Adrenal gland (tissue), 12 donors: ENCODE results near the gene HOXA9. TPM values are rescaled to one million over a fixed set of nuclear protein-coding genes. Genes with fewer than 3 reads are reported as not detected.
A peak's percentile ranks its signal among the peaks of the same experiment; 100 is the strongest.

ENCODE experiments used
- DNase-seq, 7 donors: peaks; one replicate each; pipeline ENCODE4 v3.0.0-alpha.2; 2019 to 2020
- H3K27ac ChIP-seq, 5 donors: fragments of 200-600 bp; sonication (generic) in 4 of 5; 1 replicate in 3 of 5; 2 replicates in 2 of 5; pipeline versions ENCODE4 v1.5.1 to v1.8.0; 2016 to 2020; ENCODE audit warnings: mild to moderate bottlenecking in 1 of 5
- H3K27me3 ChIP-seq: fragments of 200-600 bp; 2 replicates; pipeline ENCODE4 v1.8.0; 2021
- H3K36me3 ChIP-seq, 2 donors: fragments of 200-600 bp; replicated peaks in 1 of 2; 1 replicate in 1 of 2; 2 replicates in 1 of 2; pipeline versions ENCODE4 v1.5.1 to v1.8.0; 2018 to 2022
- H3K4me1 ChIP-seq, 2 donors: fragments of 200-600 bp; replicated peaks in 1 of 2; 1 replicate in 1 of 2; 2 replicates in 1 of 2; pipeline versions ENCODE4 v1.5.1 to v1.8.0; 2018 to 2021
- H3K4me3 ChIP-seq, 4 donors: fragments of 200-600 bp; sonication (generic) in 3 of 4; one replicate each; pipeline ENCODE4 v1.5.1; 2016 to 2018
- H3K9me3 ChIP-seq, 3 donors: fragments of 200-600 bp; sonication (generic) in 1 of 3; replicated peaks in 1 of 3; 1 replicate in 2 of 3; 2 replicates in 1 of 3; pipeline versions ENCODE4 v1.5.1 to v1.8.0; 2016 to 2021
- POLR2A ChIP-seq, 2 donors: fragments of 450-650 bp; IDR thresholded peaks; one replicate each; pipeline ENCODE4 v1.6.1; 2017; ENCODE audit warnings: antibody characterized with exemption in 2 of 2, mild to moderate bottlenecking in 2 of 2, moderate library complexity in 1 of 2
- WGBS, 4 donors: extraction: QIAGEN DNeasy Blood & Tissue Kit in 2 of 4; methylation state at CpG; one replicate each; pipeline versions ENCODE4 v1.1.5 to v1.1.7; 2013 to 2017; 5-methylcytosine and 5-hydroxymethylcytosine counted together
- intact Hi-C, 2 donors: fragments of 100-400 bp; cut with DNase I; formaldehyde crosslinking; loops; one replicate each; pipeline versions ENCODE4 v1.14.1 to v1.15.0; 2022 to 2023
- polyA plus RNA-seq, 3 donors: library from polyadenylated mRNA; stranded (reverse); fragments of 200-250 nt in 2 of 3; fragments of 350-450 nt in 1 of 3; fragmentation: Illumina TruSeq in 1 of 3; extraction: RNeasy Lipid Tissue Mini Kit (QIAGEN cat#74804) in 1 of 3; gene quantifications; one replicate each; pipeline ENCODE4 v1.2.3, GENCODE V29; 2013 to 2014
- total RNA-seq, 9 donors: library from RNA; depleted of rRNA in 4 of 9; stranded (reverse); fragments of >200 nt in 4 of 9; fragments of 120-200 nt in 1 of 9; fragmentation: NEBNext Ultra II Directional in 1 of 9; extraction: Animal tissue kit (Norgen Biotek cat#: 25700) in 1 of 9; gene quantifications; one replicate each; pipeline versions ENCODE4 v1.1.0 to v1.2.4, GENCODE V29; 2013 to 2023
- TF ChIP-seq, protein P1 (sequence below), 6 experiments: fragments of 450-650 bp in 4 of 6; fragments of 200-600 bp in 2 of 6; sonication (generic) in 1 of 6; IDR thresholded peaks; 1 replicate in 5 of 6; 2 replicates in 1 of 6; pipeline versions ENCODE4 v1.5.1 to v1.8.0; 2016 to 2021; ENCODE audit warnings: antibody characterized with exemption in 6 of 6, mild to moderate bottlenecking in 2 of 6, moderate library complexity in 1 of 6
- donor health status: healthy with polysubstance abuse.
- donor health status: Bipolar disorder and iron deficiency.
- donor health status: DM: yes; HTN: yes; CAD: no.
- donor health status: DM: no; HTN: no; CAD: no.
- donor health status: DM: no; HTN: no; CAD: no.
- donor health status: DM: yes; HTN: yes; CAD: no.

HOXA9 gene
- total and polyA plus RNA-seq, 12 donors: 2.6 to 26.7 (median 11.7) TPM

DNA sequence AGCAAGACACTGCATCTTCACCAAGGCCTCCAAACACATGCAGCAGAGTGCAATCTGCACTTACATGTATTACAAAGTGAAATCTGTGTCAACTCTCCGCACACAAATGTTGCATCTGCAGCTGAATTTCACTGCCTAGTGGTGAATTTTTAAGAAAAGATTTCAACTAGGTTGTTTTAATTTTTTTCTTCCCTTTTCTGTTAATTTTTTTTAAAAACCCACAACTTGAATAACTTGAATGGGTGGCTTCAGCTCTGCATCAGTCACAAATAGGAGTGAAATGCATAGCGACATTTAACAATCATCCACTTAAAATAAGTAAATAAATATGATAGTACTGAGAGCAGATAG lies 28.6 kb upstream of the HOXA9 start:
- Histone ChIP-seq H3K4me3 (no peak overlapping the region), H3K36me3 (no peaks in the 10 kb centered on the region), H3K4me1 (peaks cover 9 to 15% of the 10 kb centered on the region in 2 donors), H3K9me3 (no peaks in the 10 kb centered on the region), H3K27me3 (peaks cover 100% of the 10 kb centered on the region), H3K27ac (no peak overlapping the region)
- TF ChIP-seq POLR2A (IDR thresholded peaks at IDR 0.05): no peak
- TF ChIP-seq, protein P1, sequence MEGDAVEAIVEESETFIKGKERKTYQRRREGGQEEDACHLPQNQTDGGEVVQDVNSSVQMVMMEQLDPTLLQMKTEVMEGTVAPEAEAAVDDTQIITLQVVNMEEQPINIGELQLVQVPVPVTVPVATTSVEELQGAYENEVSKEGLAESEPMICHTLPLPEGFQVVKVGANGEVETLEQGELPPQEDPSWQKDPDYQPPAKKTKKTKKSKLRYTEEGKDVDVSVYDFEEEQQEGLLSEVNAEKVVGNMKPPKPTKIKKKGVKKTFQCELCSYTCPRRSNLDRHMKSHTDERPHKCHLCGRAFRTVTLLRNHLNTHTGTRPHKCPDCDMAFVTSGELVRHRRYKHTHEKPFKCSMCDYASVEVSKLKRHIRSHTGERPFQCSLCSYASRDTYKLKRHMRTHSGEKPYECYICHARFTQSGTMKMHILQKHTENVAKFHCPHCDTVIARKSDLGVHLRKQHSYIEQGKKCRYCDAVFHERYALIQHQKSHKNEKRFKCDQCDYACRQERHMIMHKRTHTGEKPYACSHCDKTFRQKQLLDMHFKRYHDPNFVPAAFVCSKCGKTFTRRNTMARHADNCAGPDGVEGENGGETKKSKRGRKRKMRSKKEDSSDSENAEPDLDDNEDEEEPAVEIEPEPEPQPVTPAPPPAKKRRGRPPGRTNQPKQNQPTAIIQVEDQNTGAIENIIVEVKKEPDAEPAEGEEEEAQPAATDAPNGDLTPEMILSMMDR (IDR thresholded peaks at IDR 0.05): no peak
- DNase-seq: peak in 1 of 7 donors; percentile 6
- intact Hi-C loops: loop anchor here in 1 of 2 donors (10.0 kb wide), 3 partner anchors 731 to 901 kb away; no protein-coding TSS in a partner anchor
- WGBS, 4 donors: 45 to 61% (median 52%) methylated on average over 2 of the region's 2 CpGs

GRCh38 chr7:27193335-27194001 lies 28.1 kb upstream of the HOXA9 start:
- H3K4me1 ChIP-seq: peaks cover 9 to 20% of the 10 kb centered on the region in 2 donors
- 27 to 36% (median 32%) methylated on average over 26 to 29 of the region's 29 CpGs for WGBS, 4 donors
- H3K9me3 ChIP-seq: no peaks in the 10 kb centered on the region
- peaks cover 100% of the 10 kb centered on the region for H3K27me3 ChIP-seq
- intact Hi-C loops: loop anchor here in 1 of 2 donors (10.0 kb wide), 3 partner anchors 731 to 901 kb away; no protein-coding TSS in a partner anchor
- DNase-seq: peak in 4 of 7 donors; percentile 11 to 48 (median 16)
- H3K27ac ChIP-seq: no peak overlapping the region
- H3K4me3 ChIP-seq: peak overlapping the region in 1 of 4 donors; percentile 43
- H3K36me3 ChIP-seq: no peaks in the 10 kb centered on the region
- TF ChIP-seq, protein P1 (IDR thresholded peaks at IDR 0.05): no peak
- TF ChIP-seq POLR2A (IDR thresholded peaks at IDR 0.05): no peak

DNA sequence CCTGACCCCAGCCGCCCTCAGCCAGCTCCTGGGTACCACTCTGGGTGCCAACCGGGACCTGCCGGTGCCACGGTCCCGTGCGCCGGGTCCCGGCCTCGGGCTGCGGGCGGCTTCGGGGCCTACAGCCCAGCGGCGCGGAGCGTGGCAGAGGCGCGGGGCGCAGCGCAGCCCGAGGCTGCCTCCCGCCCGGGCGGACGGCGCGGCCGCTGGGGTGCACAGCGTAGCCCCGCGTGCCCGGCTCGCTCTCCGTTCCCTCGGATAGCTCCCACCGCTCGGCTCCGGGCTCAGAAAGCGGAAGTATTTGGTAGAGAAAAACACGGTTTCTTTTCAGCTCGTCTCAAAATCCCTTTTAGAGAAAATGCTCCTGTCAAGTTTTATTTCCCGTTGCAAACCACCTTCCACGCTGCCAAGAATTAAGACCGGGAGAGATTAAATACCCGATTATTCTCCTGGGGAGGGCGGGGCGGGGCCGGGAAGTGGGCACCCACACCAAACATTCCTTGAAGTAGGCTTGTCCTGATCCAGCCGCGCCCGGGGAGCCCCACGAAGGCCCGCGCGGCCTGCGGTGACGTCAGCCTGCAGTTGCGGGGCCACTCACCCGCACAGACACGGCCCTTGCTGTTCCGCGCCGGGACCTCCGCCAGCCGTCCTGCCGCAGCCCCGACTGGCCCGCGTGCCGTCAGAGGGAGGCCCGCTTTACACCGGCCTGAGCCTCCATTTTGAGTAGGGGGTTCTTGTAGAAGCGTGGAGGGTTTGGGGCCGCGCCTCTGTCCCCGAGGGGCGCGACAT lies 27.4 kb upstream of the HOXA9 start:
- H3K36me3 ChIP-seq: no peaks in the 10 kb centered on the region
- TF ChIP-seq, protein P1 (IDR thresholded peaks at IDR 0.05): no peak
- no peak for TF ChIP-seq POLR2A (IDR thresholded peaks at IDR 0.05)
- peaks cover 9 to 26% of the 10 kb centered on the region in 2 donors for H3K4me1 ChIP-seq
- H3K27me3 ChIP-seq: peaks cover 100% of the 10 kb centered on the region
- peak overlapping the region in 1 of 4 donors; percentile 43 for H3K4me3 ChIP-seq
- DNase-seq: peak in 1 of 7 donors; percentile 48
- 3 to 6% (median 4%) methylated on average over 31 to 78 of the region's 78 CpGs for WGBS, 4 donors
- no peak overlapping the region for H3K27ac ChIP-seq
- no peaks in the 10 kb centered on the region for H3K9me3 ChIP-seq
- intact Hi-C loops: loop anchor here in 1 of 2 donors (10.0 kb wide), 3 partner anchors 732 to 902 kb away; no protein-coding TSS in a partner anchor
